DMS114 treated with DMSO at 0.1 percent for 48 hours (cell line): ENCODE data around the gene C3orf62.
A peak's percentile ranks its signal among the peaks of the same experiment; 100 is the strongest.

ENCODE experiments used
- DNase-seq: peaks from one replicate; lab custom pipeline; 2025; ENCODE audit not compliant: unreplicated experiment; lab: John Stamatoyannopoulos, UW

Gene C3orf62

GRCh38 chr3:49276475-49277382, at the start of gene C3orf62:
Gene C3orf62 (minus strand): TSS chr3:49277232. CDS start chr3:49276872, 360 bp downstream.
- peak; percentile 71 for DNase-seq

GRCh38 chr3:49324768-49325167, 47.7 kb upstream of the C3orf62 start:
- no peak for DNase-seq

- no peak for DNase-seq
Measured at GRCh38 chr3:49316696-49317457, 39.8 kb upstream of the C3orf62 start.

DNA sequence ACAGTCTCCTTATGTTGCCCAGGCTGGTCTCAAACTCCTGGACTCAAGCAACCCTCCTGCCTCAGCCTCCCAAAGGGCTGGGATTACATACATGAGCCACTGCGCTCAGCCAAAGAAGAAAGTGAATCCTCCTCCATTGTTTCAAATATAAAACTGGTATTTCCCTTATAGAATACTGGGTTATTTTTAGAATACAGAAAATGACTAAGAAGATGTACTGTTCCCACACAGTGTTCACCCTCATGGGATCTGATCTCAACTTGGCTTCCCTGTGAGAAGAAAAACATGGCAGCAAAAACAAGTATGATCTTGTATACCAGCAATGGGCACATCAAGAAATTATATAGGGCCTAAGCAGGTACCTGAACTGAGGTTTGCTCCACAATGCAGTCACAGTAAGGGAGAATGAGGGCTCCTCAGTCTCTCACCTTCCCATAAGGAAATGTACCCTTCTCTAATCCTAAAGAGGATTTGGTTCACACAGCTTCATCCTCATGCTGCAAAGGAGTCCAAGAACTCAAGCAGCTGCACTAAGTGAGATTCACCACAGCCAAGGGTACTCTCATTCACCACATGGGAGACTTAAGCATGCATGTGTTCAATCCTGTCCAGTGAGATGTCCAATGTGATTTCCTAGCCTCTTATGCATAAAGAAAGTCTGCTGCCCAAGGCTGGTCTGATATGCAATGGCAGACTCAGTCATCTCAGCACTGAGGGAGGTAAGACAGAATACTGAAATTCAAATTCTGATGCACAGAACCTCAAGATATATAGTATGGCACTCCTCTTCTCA, 37.1 kb upstream of the C3orf62 start:
- DNase-seq, result no peak

DNA sequence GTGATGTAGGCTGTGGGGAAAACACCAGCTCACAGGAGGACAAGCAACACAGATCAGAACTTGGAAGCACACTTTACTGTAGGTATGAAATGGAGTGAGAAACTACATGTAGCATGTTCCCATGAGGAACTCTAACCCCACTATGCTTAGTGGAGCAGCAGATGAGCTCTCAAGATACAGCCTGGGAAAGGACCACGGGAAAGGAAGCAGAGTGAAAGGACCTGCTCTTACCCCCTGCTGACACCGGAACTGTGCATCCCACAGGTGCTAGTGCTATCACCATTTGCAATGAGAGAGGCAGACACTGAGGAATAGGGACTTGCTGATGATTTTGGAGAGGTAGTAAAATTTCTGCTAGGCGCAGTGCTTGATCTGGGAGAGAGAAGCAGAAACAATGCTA, 34.3 kb upstream of the C3orf62 start:
- no peak for DNase-seq

DNA sequence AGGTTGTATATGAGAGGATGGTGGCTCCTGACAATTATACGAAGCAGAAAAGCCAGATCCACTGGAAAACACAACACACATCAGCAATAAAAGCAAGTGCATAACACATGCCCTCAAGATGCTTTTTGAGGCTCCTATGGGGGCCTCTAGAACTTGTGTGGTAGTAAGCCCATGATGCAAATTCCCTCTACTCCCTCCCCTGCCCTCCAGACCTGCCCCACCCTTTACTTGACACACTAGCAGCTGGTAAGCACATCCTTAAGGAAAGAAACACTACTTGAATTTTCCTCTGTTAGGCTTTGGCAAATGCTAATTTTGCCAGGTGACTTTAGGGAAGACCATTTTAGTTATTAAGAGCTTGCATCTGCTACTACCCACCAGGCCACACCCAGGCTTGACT, 33.6 kb upstream of the C3orf62 start:
- DNase-seq, result no peak

DNA sequence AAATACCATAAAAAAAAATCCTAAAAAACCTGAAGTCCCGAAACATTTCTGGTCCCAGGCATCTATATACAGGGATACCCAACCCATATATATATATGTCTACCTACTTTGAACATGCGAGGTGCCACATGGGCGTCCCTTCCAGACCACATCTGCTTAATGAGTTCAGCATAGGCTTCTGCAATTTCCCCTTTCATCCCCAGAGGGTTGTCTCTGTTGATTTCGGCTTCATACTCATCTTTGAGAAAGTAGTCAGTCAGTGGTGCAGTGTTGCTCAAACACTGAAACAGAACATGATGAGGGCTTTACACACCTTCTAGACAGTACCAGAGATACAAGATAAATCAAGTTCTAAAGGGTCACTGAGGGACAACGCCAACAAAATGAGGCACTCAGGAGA, 28.6 kb upstream of the C3orf62 start:
- no peak for DNase-seq

DNA sequence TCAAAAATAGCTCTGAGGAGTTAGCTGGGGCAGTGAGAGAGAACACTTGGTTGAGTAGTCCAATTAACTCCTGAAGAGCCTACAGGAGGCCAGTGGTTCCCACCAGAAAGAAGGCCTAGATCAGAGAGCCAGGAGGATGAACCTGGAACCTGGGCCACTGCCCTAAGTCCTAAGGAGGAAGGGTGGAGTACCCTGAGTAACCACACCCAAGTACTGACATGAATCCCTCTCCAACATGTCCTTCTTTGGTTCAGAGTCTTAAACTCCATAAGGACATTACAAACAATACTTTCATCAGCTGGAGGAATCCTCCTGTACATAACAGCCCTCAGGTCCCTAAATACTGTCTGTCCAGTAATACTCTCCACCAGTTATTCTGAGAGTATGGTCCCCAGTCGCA, 25.6 kb upstream of the C3orf62 start:
- no peak for DNase-seq

DNA sequence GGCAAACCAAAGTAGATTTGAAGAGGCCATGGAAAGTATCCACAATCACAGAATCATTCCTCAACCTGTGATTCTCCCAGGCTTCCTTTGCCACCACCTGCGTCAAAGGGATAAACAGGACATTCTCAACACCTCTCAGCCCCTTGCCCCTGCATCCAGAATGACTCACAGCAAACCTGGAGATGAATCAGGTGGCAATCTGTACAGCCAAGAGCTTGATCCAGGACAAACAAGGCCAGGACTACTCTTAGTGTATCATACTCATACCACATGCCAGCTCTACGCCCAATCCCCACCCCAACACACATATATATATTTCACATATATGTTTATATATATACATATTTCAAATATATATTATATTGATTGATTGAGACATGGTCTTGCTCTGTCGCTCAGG, 23.6 kb upstream of the C3orf62 start:
- DNase-seq, result no peak

GRCh38 chr3:49298511-49298910, 21.5 kb upstream of the C3orf62 start:
- no peak for DNase-seq

DNA sequence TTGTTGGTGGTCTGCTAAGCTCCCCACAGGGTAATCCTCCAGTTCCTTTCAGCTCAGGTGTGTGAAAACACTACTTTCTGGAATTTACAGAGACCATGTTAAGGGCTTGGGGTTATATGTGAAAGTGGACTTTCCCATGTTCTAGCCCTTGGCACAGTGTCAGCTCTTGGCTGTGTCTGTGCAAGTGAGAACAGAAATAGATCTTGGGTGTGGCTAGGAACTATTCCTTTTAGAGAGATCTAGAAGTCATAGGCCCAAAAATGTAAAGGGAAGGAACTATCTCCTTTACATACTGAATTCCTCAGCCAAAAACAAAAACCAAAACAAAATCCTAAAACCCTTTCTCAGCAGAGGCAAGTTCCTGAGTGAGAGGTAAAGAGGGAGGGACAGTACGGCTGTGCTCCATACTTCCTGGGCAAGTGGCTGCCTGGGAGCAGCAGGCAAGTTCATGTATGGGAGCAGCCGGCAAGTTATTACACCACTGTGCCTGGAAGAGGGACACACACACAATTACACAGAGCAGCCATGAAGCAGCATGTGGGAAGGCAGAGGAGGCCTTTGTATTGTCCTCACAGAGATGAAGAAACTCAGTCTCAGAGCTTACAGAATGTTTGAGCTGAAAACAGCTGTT, 19.9 kb upstream of the C3orf62 start:
- no peak for DNase-seq

- peak; percentile 7 for DNase-seq
Measured at GRCh38 chr3:49295489-49296058, 18.5 kb upstream of the C3orf62 start.

GRCh38 chr3:49294343-49294742, 17.3 kb upstream of the C3orf62 start:
- no peak for DNase-seq

DNA sequence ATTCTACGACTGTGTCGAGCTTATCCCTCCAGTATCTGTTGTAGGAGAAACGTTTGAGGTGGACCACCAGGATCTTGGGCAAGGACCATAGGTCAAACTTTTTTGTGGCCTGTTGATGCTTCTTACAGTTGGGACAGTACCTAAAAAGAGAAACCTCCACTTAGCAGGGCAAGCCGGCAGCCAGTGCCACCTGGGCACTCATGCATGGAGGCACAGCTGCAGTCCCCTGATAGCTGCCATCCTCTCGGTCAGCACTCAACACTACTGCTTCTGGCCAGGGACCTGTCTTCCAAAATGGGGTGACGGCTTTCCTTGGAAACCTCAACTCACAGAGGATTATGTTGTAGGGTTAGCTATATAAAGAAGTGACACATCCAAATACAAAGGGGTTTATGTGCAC, 7.0 kb upstream of the C3orf62 start:
- DNase-seq, result no peak

GRCh38 chr3:49279376-49279775, 2.3 kb upstream of the C3orf62 start:
- DNase-seq, result no peak

GRCh38 chr3:49278548-49278947, 1.5 kb upstream of the C3orf62 start:
- DNase-seq, result no peak

DNA sequence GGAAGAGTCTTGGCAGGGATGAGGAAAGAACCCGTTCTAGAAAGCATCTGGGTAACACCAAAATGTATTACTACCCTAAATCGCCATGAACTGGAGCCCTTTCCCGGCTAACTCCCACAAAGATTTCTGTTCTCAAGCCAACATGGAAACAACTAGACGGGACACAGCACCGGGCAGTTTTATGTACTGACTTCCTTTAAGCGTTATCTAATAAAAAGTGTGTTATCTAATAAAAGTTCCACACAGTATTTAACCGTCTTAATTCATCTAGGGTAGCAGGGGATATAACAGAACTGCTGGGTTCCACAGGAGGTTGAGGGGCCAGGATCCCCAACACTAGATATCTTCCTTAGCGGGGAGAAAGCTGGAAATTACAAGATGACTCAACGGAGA, 347 bp upstream of the C3orf62 start:
- DNase-seq, result peak; percentile 53

- DNase-seq, result no peak
Measured at GRCh38 chr3:49273825-49274532, 3.1 kb downstream of the C3orf62 start.

DNA sequence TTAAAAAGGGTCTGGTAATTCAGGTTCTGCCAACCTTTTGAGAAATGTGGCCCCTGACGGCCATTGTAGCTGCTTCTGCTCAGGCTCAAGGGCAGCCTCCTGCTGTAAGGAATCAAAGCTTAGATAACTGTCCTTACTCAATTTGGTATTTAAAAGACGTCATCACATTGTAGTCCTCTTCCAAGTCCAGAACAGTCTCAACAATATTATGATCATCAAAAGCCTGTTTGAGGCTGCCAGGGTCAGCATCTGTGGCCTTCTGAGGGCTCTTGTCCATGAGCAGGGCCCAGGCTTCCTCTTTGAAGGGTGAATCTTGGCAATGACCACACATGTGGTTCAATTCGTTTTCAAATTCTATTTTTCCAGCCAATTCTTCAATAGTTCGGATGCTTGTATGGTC, 6.0 kb downstream of the C3orf62 start:
- DNase-seq, result no peak

DNA sequence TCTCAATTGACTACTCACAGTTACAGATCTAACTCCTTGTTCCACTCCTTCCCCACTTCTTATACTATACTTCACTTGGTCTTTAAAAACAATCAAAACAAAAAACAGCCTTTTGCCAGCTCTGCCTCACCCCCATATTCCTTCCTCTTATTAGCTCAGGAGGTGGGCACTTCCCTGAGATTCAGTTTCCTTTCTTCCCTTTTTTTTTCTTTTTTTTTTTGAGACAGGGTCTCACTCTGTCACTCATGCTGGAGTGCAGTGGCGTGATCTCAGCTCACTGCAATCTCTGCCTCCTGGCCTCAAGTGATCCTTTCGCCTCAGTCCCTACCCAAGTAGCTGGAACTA, 6.9 kb downstream of the C3orf62 start:
- no peak for DNase-seq
